ENCODE results near the gene EID1. TPM values are rescaled to one million over a fixed set of nuclear protein-coding genes. Genes with fewer than 3 reads are reported as not detected.
"Not testable (repeated sequence)": the region's sequence is repeated elsewhere in the genome, so short reads cannot be mapped to it uniquely, and the experiment has no call there.

The EID1 gene
- total and polyA plus RNA-seq, 4 donors, result 45.7 to 70.6 (median 61.1) TPM

DNA sequence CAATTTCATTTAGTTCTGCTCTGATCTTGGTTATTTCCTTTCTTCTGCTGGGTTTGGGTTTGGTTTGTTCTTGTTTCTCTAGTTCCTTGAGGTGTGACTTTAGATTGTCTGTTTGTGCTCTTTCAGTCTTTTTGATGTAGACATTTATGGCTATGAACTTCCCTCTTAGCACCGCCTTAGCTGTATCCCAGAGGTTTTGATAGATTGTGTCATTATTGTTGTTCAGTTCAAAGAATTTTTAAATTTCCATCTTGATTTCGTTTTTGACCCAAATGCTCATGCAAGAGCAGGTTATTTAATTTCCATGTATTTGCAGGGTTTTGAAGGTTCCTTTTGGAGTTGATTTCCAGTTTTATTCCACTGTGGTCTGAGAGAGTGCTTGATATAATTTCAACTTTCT is 32.6 kb downstream of the EID1 start:
- H3K9ac ChIP-seq (ENCODE audit: low read depth in 1 of 2, low read length in 2 of 2); H3K4me3 ChIP-seq (ENCODE audit: low read depth in 1 of 3, low read length in 3 of 3); H3K36me3 ChIP-seq (ENCODE audit: control insufficient read depth in 4 of 4, insufficient read depth in 3 of 4, low read depth in 1 of 4, low read length in 3 of 4); H3K4me1 ChIP-seq (ENCODE audit: control insufficient read depth in 4 of 4, insufficient read depth in 4 of 4, low read length in 3 of 4); H3K9me3 ChIP-seq (ENCODE audit: control insufficient read depth in 4 of 4, low read length in 3 of 4); H3K27me3 ChIP-seq (ENCODE audit: control insufficient read depth in 4 of 4, insufficient read depth in 4 of 4, low read length in 3 of 4); H3K27ac ChIP-seq (ENCODE audit: low read depth in 1 of 2, low read length in 2 of 2); DNase-seq (ENCODE audit: low spot score): not testable (repeated sequence)
- WGBS, result 65% methylated on average over 2 of the region's 2 CpGs

DNA sequence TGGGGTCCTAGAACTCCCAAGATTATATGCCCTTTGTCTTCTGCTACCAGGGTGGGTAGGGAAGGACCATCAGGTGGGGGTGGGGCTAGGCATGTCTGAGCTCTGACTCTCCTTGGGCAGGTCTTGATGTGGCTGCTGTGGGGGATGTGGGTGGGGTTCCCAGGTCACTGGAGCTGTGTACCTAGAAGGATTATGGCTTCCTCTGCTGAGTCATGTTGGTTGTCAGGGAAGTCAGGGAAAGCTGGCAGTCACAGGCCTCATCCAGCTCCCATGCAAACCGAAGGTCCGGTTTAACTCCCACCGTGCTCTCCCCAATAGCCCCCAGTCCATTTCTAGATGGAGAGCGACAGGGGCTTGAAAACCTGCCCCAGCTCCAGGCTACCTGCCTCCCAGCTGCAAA is 35.2 kb downstream of the EID1 start:
- Histone ChIP-seq H3K27me3 (ENCODE audit: control insufficient read depth in 4 of 4, insufficient read depth in 4 of 4, low read length in 3 of 4) (no peaks in the 10 kb centered on the region), H3K4me1 (ENCODE audit: control insufficient read depth in 4 of 4, insufficient read depth in 4 of 4, low read length in 3 of 4) (no peaks in the 10 kb centered on the region), H3K4me3 (ENCODE audit: low read depth in 1 of 3, low read length in 3 of 3) (no peak overlapping the region), H3K27ac (ENCODE audit: low read depth in 1 of 2, low read length in 2 of 2) (no peak overlapping the region), H3K9me3 (ENCODE audit: control insufficient read depth in 4 of 4, low read length in 3 of 4) (no peaks in the 10 kb centered on the region), H3K9ac (ENCODE audit: low read depth in 1 of 2, low read length in 2 of 2) (no peak overlapping the region), H3K36me3 (ENCODE audit: control insufficient read depth in 4 of 4, insufficient read depth in 3 of 4, low read depth in 1 of 4, low read length in 3 of 4) (no peaks in the 10 kb centered on the region)
- TF ChIP-seq, protein P1, sequence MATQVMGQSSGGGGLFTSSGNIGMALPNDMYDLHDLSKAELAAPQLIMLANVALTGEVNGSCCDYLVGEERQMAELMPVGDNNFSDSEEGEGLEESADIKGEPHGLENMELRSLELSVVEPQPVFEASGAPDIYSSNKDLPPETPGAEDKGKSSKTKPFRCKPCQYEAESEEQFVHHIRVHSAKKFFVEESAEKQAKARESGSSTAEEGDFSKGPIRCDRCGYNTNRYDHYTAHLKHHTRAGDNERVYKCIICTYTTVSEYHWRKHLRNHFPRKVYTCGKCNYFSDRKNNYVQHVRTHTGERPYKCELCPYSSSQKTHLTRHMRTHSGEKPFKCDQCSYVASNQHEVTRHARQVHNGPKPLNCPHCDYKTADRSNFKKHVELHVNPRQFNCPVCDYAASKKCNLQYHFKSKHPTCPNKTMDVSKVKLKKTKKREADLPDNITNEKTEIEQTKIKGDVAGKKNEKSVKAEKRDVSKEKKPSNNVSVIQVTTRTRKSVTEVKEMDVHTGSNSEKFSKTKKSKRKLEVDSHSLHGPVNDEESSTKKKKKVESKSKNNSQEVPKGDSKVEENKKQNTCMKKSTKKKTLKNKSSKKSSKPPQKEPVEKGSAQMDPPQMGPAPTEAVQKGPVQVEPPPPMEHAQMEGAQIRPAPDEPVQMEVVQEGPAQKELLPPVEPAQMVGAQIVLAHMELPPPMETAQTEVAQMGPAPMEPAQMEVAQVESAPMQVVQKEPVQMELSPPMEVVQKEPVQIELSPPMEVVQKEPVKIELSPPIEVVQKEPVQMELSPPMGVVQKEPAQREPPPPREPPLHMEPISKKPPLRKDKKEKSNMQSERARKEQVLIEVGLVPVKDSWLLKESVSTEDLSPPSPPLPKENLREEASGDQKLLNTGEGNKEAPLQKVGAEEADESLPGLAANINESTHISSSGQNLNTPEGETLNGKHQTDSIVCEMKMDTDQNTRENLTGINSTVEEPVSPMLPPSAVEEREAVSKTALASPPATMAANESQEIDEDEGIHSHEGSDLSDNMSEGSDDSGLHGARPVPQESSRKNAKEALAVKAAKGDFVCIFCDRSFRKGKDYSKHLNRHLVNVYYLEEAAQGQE (IDR thresholded peaks at IDR 0.05), result no peak
- TF ChIP-seq FOXA1 (IDR thresholded peaks at IDR 0.05), result no peak
- TF ChIP-seq HNF4A (conservative IDR thresholded peaks at IDR 0.05), result no peak
- TF ChIP-seq SP1 (IDR thresholded peaks at IDR 0.05), result no peak
- no peak for TF ChIP-seq TAF1 (conservative IDR thresholded peaks at IDR 0.05)
- DNase-seq (ENCODE audit: low spot score), result no peak
- 92% methylated on average over 4 of the region's 4 CpGs for WGBS

DNA sequence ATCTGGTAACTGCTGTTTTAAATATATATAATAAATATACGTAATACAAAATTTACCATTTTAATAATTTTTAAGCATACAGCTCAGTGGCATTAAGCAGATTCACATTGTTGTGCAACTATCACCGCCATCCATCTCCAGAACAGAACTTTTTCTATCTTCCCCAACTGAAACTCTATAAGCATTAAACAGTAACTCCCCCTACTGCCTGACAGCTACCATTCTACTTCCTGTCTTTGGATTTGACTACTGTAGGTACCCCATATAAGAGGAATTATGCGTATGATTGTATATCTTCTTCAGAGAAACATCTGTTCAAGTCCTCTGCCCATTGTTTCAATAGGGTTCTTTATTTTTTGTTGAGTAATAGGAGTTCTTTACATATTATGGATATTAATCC is 36.8 kb downstream of the EID1 start:
- Histone ChIP-seq H3K27me3 (ENCODE audit: control insufficient read depth in 4 of 4, insufficient read depth in 4 of 4, low read length in 3 of 4) (peaks cover 0 to 2% (median 0%) of the 10 kb centered on the region in 4 donors), H3K4me3 (ENCODE audit: low read depth in 1 of 3, low read length in 3 of 3) (no peak overlapping the region), H3K9ac (ENCODE audit: low read depth in 1 of 2, low read length in 2 of 2) (no peak overlapping the region), H3K36me3 (ENCODE audit: control insufficient read depth in 4 of 4, insufficient read depth in 3 of 4, low read depth in 1 of 4, low read length in 3 of 4) (no peaks in the 10 kb centered on the region), H3K27ac (ENCODE audit: low read depth in 1 of 2, low read length in 2 of 2) (no peak overlapping the region), H3K9me3 (ENCODE audit: control insufficient read depth in 4 of 4, low read length in 3 of 4) (no peaks in the 10 kb centered on the region), H3K4me1 (ENCODE audit: control insufficient read depth in 4 of 4, insufficient read depth in 4 of 4, low read length in 3 of 4) (no peaks in the 10 kb centered on the region)
- TF ChIP-seq RXRA (IDR thresholded peaks at IDR 0.05) (no peak), HNF4A (conservative IDR thresholded peaks at IDR 0.05) (no peak), TAF1 (conservative IDR thresholded peaks at IDR 0.05) (no peak), YY1 (IDR thresholded peaks at IDR 0.05) (no peak), HNF4G (IDR thresholded peaks at IDR 0.05) (no peak), JUND (IDR thresholded peaks at IDR 0.05) (no peak), GABPA (IDR thresholded peaks at IDR 0.05 in 1 of 2, conservative IDR thresholded peaks at IDR 0.05 in 1 of 2) (no peak)
- TF ChIP-seq, protein P2, sequence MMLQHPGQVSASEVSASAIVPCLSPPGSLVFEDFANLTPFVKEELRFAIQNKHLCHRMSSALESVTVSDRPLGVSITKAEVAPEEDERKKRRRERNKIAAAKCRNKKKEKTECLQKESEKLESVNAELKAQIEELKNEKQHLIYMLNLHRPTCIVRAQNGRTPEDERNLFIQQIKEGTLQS (IDR thresholded peaks at IDR 0.05), result no peak
- TF ChIP-seq, protein P1 (IDR thresholded peaks at IDR 0.05), result no peak
- TF ChIP-seq, protein P3, sequence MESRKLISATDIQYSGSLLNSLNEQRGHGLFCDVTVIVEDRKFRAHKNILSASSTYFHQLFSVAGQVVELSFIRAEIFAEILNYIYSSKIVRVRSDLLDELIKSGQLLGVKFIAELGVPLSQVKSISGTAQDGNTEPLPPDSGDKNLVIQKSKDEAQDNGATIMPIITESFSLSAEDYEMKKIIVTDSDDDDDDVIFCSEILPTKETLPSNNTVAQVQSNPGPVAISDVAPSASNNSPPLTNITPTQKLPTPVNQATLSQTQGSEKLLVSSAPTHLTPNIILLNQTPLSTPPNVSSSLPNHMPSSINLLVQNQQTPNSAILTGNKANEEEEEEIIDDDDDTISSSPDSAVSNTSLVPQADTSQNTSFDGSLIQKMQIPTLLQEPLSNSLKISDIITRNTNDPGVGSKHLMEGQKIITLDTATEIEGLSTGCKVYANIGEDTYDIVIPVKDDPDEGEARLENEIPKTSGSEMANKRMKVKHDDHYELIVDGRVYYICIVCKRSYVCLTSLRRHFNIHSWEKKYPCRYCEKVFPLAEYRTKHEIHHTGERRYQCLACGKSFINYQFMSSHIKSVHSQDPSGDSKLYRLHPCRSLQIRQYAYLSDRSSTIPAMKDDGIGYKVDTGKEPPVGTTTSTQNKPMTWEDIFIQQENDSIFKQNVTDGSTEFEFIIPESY (IDR thresholded peaks at IDR 0.05), result no peak
- TF ChIP-seq, protein P4, sequence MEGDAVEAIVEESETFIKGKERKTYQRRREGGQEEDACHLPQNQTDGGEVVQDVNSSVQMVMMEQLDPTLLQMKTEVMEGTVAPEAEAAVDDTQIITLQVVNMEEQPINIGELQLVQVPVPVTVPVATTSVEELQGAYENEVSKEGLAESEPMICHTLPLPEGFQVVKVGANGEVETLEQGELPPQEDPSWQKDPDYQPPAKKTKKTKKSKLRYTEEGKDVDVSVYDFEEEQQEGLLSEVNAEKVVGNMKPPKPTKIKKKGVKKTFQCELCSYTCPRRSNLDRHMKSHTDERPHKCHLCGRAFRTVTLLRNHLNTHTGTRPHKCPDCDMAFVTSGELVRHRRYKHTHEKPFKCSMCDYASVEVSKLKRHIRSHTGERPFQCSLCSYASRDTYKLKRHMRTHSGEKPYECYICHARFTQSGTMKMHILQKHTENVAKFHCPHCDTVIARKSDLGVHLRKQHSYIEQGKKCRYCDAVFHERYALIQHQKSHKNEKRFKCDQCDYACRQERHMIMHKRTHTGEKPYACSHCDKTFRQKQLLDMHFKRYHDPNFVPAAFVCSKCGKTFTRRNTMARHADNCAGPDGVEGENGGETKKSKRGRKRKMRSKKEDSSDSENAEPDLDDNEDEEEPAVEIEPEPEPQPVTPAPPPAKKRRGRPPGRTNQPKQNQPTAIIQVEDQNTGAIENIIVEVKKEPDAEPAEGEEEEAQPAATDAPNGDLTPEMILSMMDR (IDR thresholded peaks at IDR 0.05; ENCODE audit: low read depth, low read length, missing input control), result no peak
- 91% methylated on average over 3 of the region's 3 CpGs for WGBS
- DNase-seq (ENCODE audit: low spot score), result no peak
